HK-2 (cell line): ENCODE data around the gene CHRNG.

Experiments
- DNase-seq: peaks from one replicate; pipeline ENCODE4 v3.0.0-alpha.2; 2018; ENCODE audit not compliant: unreplicated experiment

Gene CHRNG

GRCh38 chr2:232504438-232504837 lies 35.1 kb upstream of the CHRNG start:
- DNase-seq: no peak

- DNase-seq: no peak
Observed at GRCh38 chr2:232505856-232506255, 33.6 kb upstream of the CHRNG start.

- no peak for DNase-seq
Observed at GRCh38 chr2:232506709-232507108, 32.8 kb upstream of the CHRNG start.

GRCh38 chr2:232508251-232508650 lies 31.2 kb upstream of the CHRNG start:
- DNase-seq: no peak

GRCh38 chr2:232511336-232511890 lies 28.1 kb upstream of the CHRNG start:
- no peak for DNase-seq

GRCh38 chr2:232512602-232513001 lies 26.9 kb upstream of the CHRNG start:
- no peak for DNase-seq

GRCh38 chr2:232513353-232513752 lies 26.1 kb upstream of the CHRNG start:
- DNase-seq: no peak

GRCh38 chr2:232515639-232516038 lies 23.9 kb upstream of the CHRNG start:
- no peak for DNase-seq

GRCh38 chr2:232516551-232516950 lies 22.9 kb upstream of the CHRNG start:
- no peak for DNase-seq

GRCh38 chr2:232518844-232519243 lies 20.6 kb upstream of the CHRNG start:
- DNase-seq: no peak

- DNase-seq: no peak
Observed at GRCh38 chr2:232519581-232520438, 19.7 kb upstream of the CHRNG start, which contains the start of gene PRSS56. Gene PRSS56, plus strand, starts transcription at chr2:232520388. Its CDS starts 211 bp downstream, at chr2:232520599.

- DNase-seq: no peak
Observed at GRCh38 chr2:232520489-232520888, 19.0 kb upstream of the CHRNG start.

GRCh38 chr2:232521098-232521497 lies 18.4 kb upstream of the CHRNG start:
- DNase-seq: no peak

GRCh38 chr2:232521959-232522622 lies 17.4 kb upstream of the CHRNG start:
- DNase-seq: peak; percentile 60

GRCh38 chr2:232522623-232523401 lies 16.7 kb upstream of the CHRNG start:
- no peak for DNase-seq

GRCh38 chr2:232523402-232523681 lies 16.1 kb upstream of the CHRNG start:
- no peak for DNase-seq

- DNase-seq: no peak
Observed at GRCh38 chr2:232523682-232524597, 15.6 kb upstream of the CHRNG start.

- DNase-seq: no peak
Observed at GRCh38 chr2:232524771-232525170, 14.7 kb upstream of the CHRNG start.

GRCh38 chr2:232525199-232525598 lies 14.3 kb upstream of the CHRNG start:
- no peak for DNase-seq

GRCh38 chr2:232525791-232526371 lies 13.6 kb upstream of the CHRNG start, which contains the start of gene CHRND:
Gene CHRND, plus strand, starts transcription at chr2:232526160. Its CDS starts 56 bp downstream, at chr2:232526216.
- no peak for DNase-seq
